ENCODE measurements around the gene EIF2S3B.

DNA sequence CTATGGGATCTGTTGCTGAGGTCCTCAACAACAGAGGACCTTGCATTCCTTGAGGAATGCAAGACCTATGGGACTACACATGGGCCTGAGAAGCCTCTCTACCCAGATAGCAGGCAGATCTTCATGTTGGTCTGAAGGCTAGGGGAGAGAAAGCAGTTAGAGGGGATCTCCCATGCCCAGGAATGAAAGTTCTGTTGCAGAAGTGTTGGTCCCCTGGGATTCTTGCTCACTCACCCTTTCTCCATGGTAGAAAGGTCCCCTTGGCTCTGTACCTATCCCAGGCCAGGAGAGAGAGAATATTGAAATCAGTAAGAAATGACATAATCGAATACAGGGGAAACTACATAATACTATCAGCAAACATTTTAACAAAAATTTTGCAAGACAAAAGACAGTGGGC is 36.0 kb upstream of the EIF2S3B start:
- TF ChIP-seq, protein P1, sequence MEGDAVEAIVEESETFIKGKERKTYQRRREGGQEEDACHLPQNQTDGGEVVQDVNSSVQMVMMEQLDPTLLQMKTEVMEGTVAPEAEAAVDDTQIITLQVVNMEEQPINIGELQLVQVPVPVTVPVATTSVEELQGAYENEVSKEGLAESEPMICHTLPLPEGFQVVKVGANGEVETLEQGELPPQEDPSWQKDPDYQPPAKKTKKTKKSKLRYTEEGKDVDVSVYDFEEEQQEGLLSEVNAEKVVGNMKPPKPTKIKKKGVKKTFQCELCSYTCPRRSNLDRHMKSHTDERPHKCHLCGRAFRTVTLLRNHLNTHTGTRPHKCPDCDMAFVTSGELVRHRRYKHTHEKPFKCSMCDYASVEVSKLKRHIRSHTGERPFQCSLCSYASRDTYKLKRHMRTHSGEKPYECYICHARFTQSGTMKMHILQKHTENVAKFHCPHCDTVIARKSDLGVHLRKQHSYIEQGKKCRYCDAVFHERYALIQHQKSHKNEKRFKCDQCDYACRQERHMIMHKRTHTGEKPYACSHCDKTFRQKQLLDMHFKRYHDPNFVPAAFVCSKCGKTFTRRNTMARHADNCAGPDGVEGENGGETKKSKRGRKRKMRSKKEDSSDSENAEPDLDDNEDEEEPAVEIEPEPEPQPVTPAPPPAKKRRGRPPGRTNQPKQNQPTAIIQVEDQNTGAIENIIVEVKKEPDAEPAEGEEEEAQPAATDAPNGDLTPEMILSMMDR (IDR thresholded peaks at IDR 0.05; ENCODE audit: poor library complexity): no peak
- no peak for TF ChIP-seq EZH2 (IDR thresholded peaks at IDR 0.05; ENCODE audit: borderline replicate concordance)
- no peak for TF ChIP-seq EZH2phosphoT487 (IDR thresholded peaks at IDR 0.05; ENCODE audit: low read depth, severe bottlenecking, unreplicated experiment)

Measured in hepatocyte (in vitro differentiated cells).